ENCODE results near the gene SPOP.

DNA sequence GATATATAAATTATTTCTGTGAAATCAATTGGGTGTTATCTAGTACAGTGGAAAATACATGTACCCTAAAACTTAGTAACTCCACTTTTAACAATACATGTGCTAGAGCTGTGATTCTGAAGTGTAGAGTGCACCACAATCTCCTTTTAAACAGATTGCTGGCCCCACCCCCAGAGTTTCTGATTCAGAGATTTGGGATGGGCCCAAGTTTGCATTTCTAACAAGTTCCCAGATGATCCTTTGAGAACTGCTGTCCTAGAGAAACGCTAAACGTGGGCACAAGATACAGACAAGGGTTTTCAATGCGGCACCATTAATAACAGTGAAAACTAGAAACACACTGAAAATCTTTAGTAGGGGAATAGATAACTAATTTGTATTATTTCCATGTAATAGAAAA, 53.0 kb downstream of the SPOP start:
- no peak for TF ChIP-seq TCF3 (CRISPR knock-in tag; IDR thresholded peaks at IDR 0.05)
- TF ChIP-seq EP300 (IDR thresholded peaks at IDR 0.05; ENCODE audit: low read length), result no peak
- no peak for TF ChIP-seq HDAC6 (IDR thresholded peaks at IDR 0.05; ENCODE audit: low read depth, low read length)
- TF ChIP-seq EGR1 (conservative IDR thresholded peaks at IDR 0.05), result no peak
- no peak for TF ChIP-seq SRSF9 (IDR thresholded peaks at IDR 0.05; ENCODE audit: borderline replicate concordance, low read depth, low read length)
- TF ChIP-seq TAF1 (IDR thresholded peaks at IDR 0.05; ENCODE audit: control insufficient read depth, extremely low read depth, insufficient read depth, low read length, severe bottlenecking), result no peak
- no peak for TF ChIP-seq RBBP5 (IDR thresholded peaks at IDR 0.05; ENCODE audit: borderline replicate concordance, insufficient read depth, low read length, poor library complexity, severe bottlenecking)
- no peak for TF ChIP-seq DNMT1 (IDR thresholded peaks at IDR 0.05)
